Spleen (tissue), 7 donors: ENCODE measurements around the gene IL9.

Source experiments
- CTCF ChIP-seq, 11 experiments: fragments of 200-600 bp in 7 of 11; fragments of 450-650 bp in 4 of 11; sonication (generic) in 4 of 11; IDR thresholded peaks in 8 of 11; conservative IDR thresholded peaks in 3 of 11; 1 replicate in 7 of 11; 2 replicates in 4 of 11; pipeline versions ENCODE4 v1.4.0 to v1.8.0; 2016 to 2021; ENCODE audit warnings: antibody characterized with exemption in 11 of 11, inconsistent platforms in 4 of 11, mild to moderate bottlenecking in 1 of 11
- POLR2AphosphoS5 ChIP-seq, 3 donors: sonication (generic); formaldehyde crosslinking; IDR thresholded peaks; one replicate each; pipeline ENCODE4 v1.5.1; 2017; ENCODE audit warnings: antibody characterized with exemption in 3 of 3
- donor health status: DM: no; HTN: no; CAD: no; lungs with moderate emphysema.
- donor health status: DM: no; HTN: no; CAD: no.
- donor health status: DM: no; HTN: no; CAD: no.

GRCh38 chr5:135862086-135862485 lies 33.6 kb downstream of the IL9 start:
- TF ChIP-seq CTCF (IDR thresholded peaks at IDR 0.05 in 8 of 11, conservative IDR thresholded peaks at IDR 0.05 in 3 of 11) (no peak), POLR2AphosphoS5 (IDR thresholded peaks at IDR 0.05) (no peak)
